HCT116 (cell line): ENCODE measurements around the gene CAST. TPM values are rescaled to one million over a fixed set of nuclear protein-coding genes. Genes with fewer than 3 reads are reported as not detected.

ENCODE experiments used
- ATAC-seq: fragments of 200-7000 bp; cut with Tn5 transposase; 2 replicates; pipeline ENCODE4 v1.9.1; 2020; ENCODE audit warnings: mild to moderate bottlenecking, moderate library complexity
- BruUV-seq: library from RNA; stranded (reverse); fragments of 400-500 nt; replicated peaks from 2 replicates; lab custom pipeline; 2021; lab: Mats Ljungman, UMichigan
- CTCF ChIA-PET: fragments of 300-600 bp; sonication (Branson Sonifier 250); formaldehyde crosslinking; loops from one replicate; lab custom pipeline; 2021; ENCODE audit warnings: antibody characterized with exemption; lab: Charles Lee
- POLR2A ChIA-PET: fragments of 300-600, 350-600 bp; sonication (Branson Sonifier 250); formaldehyde crosslinking; loops from one replicate; lab custom pipeline; 2021; ENCODE audit warnings: antibody characterized with exemption; lab: Charles Lee
- RAD21 ChIA-PET, 2 experiments: fragments of 300-600 bp; sonication (Branson Sonifier 250); formaldehyde crosslinking; loops; one replicate each; lab custom pipeline; 2023; ENCODE audit warnings: low total read pairs in 2 of 2; ENCODE audit not compliant: uncharacterized antibody in 2 of 2, unreplicated experiment in 2 of 2, low non-redundant PET in 1 of 2; lab: Charles Lee
- DNase-seq: peaks from one replicate; pipeline ENCODE4 v3.0.0-alpha.2; 2010; ENCODE audit warnings: low read depth, low spot score
- H2AFZ ChIP-seq: fragments of 200-600 bp; shearing (Covaris generic), sonication (generic); 2 replicates; pipeline ENCODE4 v1.6.1; 2017; ENCODE audit warnings: low read depth, mixed run types, mixed read lengths, antibody characterized with exemption, low read length; ENCODE audit not compliant: poor library complexity, severe bottlenecking
- H3K27ac ChIP-seq: 2 replicates; pipeline ENCODE4 v1.5.1; 2012; ENCODE audit warnings: low read depth, low read length
- H3K27me3 ChIP-seq: fragments of 200-600 bp; sonication (generic); 2 replicates; pipeline ENCODE4 v1.6.1; 2016; ENCODE audit warnings: mixed run types, low read length, mixed read lengths; ENCODE audit not compliant: insufficient read depth
- H3K36me3 ChIP-seq, 2 experiments: fragments of 200-500 bp in 1 of 2; fragments of 200-600 bp in 1 of 2; sonication (Bioruptor generic) in 1 of 2; sonication (generic) in 1 of 2; 2 replicates each; pipeline versions ENCODE4 v1.5.1 to v1.6.1; 2014 to 2016; ENCODE audit warnings: low read length in 2 of 2, inconsistent platforms in 1 of 2, mixed read lengths in 1 of 2, mixed run types in 1 of 2; ENCODE audit not compliant: insufficient read depth in 2 of 2, control insufficient read depth in 1 of 2
- H3K4me1 ChIP-seq, 2 experiments: fragments of 200-600 bp in 1 of 2; sonication (generic) in 1 of 2; 2 replicates each; pipeline versions ENCODE4 v1.5.1 to v1.6.1; 2012 to 2017; ENCODE audit warnings: low read length in 2 of 2, inconsistent platforms in 1 of 2, mild to moderate bottlenecking in 1 of 2, mixed read lengths in 1 of 2, mixed run types in 1 of 2, moderate library complexity in 1 of 2; ENCODE audit not compliant: insufficient read depth in 2 of 2, control insufficient read depth in 1 of 2
- H3K4me2 ChIP-seq: fragments of 200-600 bp; sonication (generic); 2 replicates; pipeline ENCODE4 v1.6.1; 2017; ENCODE audit warnings: mixed run types, low read length, mixed read lengths
- H3K4me3 ChIP-seq, 2 experiments: fragments of 200-600 bp in 1 of 2; sonication (generic) in 1 of 2; replicated peaks in 1 of 2; 2 replicates each; pipeline ENCODE4 v1.5.1; 2011 to 2016; ENCODE audit warnings: low read length in 2 of 2, control low read depth in 1 of 2, low read depth in 1 of 2, mild to moderate bottlenecking in 1 of 2, mixed read lengths in 1 of 2, mixed run types in 1 of 2
- H3K79me2 ChIP-seq: fragments of 200-600 bp; sonication (generic); 2 replicates; pipeline ENCODE4 v1.6.1; 2017; ENCODE audit warnings: mild to moderate bottlenecking, mixed run types, low read length, moderate library complexity, mixed read lengths; ENCODE audit not compliant: insufficient read depth
- H3K9ac ChIP-seq: fragments of 200-600 bp; sonication (generic); 2 replicates; pipeline ENCODE4 v1.6.1; 2016; ENCODE audit warnings: low read length, mixed read lengths
- H3K9me2 ChIP-seq: fragments of 200-600 bp; sonication (generic), shearing (Covaris generic); 2 replicates; pipeline ENCODE4 v1.6.1; 2017; ENCODE audit warnings: mixed run types, mild to moderate bottlenecking, moderate library complexity; ENCODE audit not compliant: insufficient read depth
- H3K9me3 ChIP-seq, 2 experiments: fragments of 200-500 bp in 1 of 2; fragments of 200-600 bp in 1 of 2; sonication (Bioruptor generic) in 1 of 2; sonication (generic) in 1 of 2; 2 replicates each; pipeline ENCODE4 v1.6.1; 2014 to 2017; ENCODE audit warnings: low read length in 2 of 2, mixed read lengths in 2 of 2, inconsistent platforms in 1 of 2, low read depth in 1 of 2, mild to moderate bottlenecking in 1 of 2, mixed run types in 1 of 2, moderate library complexity in 1 of 2; ENCODE audit not compliant: control insufficient read depth in 1 of 2, insufficient read depth in 1 of 2
- H4K20me1 ChIP-seq: fragments of 200-600 bp; sonication (generic), shearing (Covaris generic); 2 replicates; pipeline ENCODE4 v1.6.1; 2017; ENCODE audit warnings: mixed run types, mild to moderate bottlenecking, moderate library complexity; ENCODE audit not compliant: insufficient read depth
- ATF3 ChIP-seq: IDR thresholded peaks from 2 replicates; pipeline ENCODE4 v1.6.1; 2012
- CBX3 ChIP-seq: IDR thresholded peaks from 2 replicates; pipeline ENCODE4 v1.6.1; 2012; ENCODE audit warnings: low read depth
- CEBPB ChIP-seq: IDR thresholded peaks from 2 replicates; pipeline ENCODE4 v1.6.1; 2012; ENCODE audit warnings: low read depth
- CTCF ChIP-seq, 3 experiments: fragments of 200-600 bp in 1 of 3; sonication (generic) in 1 of 3; IDR thresholded peaks in 2 of 3; conservative IDR thresholded peaks in 1 of 3; 2 replicates each; pipeline ENCODE4 v1.5.1; 2012 to 2017; ENCODE audit warnings: low read depth in 2 of 3, low read length in 2 of 3, antibody characterized with exemption in 1 of 3, borderline replicate concordance in 1 of 3, control low read depth in 1 of 3, mild to moderate bottlenecking in 1 of 3, mixed read lengths in 1 of 3, mixed run types in 1 of 3, moderate library complexity in 1 of 3; ENCODE audit not compliant: insufficient read depth in 1 of 3
- EGR1 ChIP-seq: IDR thresholded peaks from 2 replicates; pipeline ENCODE4 v1.6.1; 2012; ENCODE audit warnings: low read depth
- ELF1 ChIP-seq: IDR thresholded peaks from 2 replicates; pipeline ENCODE4 v1.6.1; 2012; ENCODE audit warnings: low read depth, borderline replicate concordance
- EZH2 ChIP-seq: fragments of 200-600 bp; sonication (generic); IDR thresholded peaks from 2 replicates; pipeline ENCODE4 v1.6.1; 2017; ENCODE audit warnings: antibody characterized with exemption, mixed run types
- EZH2phosphoT487 ChIP-seq: fragments of 200-600 bp; IDR thresholded peaks from 2 replicates; pipeline ENCODE4 v1.6.1; 2018; ENCODE audit warnings: antibody characterized with exemption, borderline replicate concordance
- FOSL1 ChIP-seq: IDR thresholded peaks from 2 replicates; pipeline ENCODE4 v1.6.1; 2012; ENCODE audit warnings: low read depth
- MAX ChIP-seq: IDR thresholded peaks from 2 replicates; pipeline ENCODE4 v1.6.1; 2012
- POLR2AphosphoS5 ChIP-seq: IDR thresholded peaks from 2 replicates; pipeline ENCODE4 v1.6.1; 2011; ENCODE audit warnings: mild to moderate bottlenecking, low read depth, low read length, moderate library complexity
- RAD21 ChIP-seq: IDR thresholded peaks from 2 replicates; pipeline ENCODE4 v1.6.1; 2012; ENCODE audit warnings: low read depth, mild to moderate bottlenecking
- REST ChIP-seq: IDR thresholded peaks from 2 replicates; pipeline ENCODE4 v1.6.1; 2012; ENCODE audit warnings: low read depth
- SIN3A ChIP-seq: IDR thresholded peaks from 2 replicates; pipeline ENCODE4 v1.6.1; 2012; ENCODE audit warnings: low read depth
- SP1 ChIP-seq: IDR thresholded peaks from 2 replicates; pipeline ENCODE4 v1.6.1; 2012; ENCODE audit warnings: low read depth
- SRF ChIP-seq: IDR thresholded peaks from 2 replicates; pipeline ENCODE4 v1.6.1; 2012; ENCODE audit warnings: low read depth
- TCF7L2 ChIP-seq: IDR thresholded peaks from 2 replicates; pipeline ENCODE4 v1.7.0; 2011; ENCODE audit warnings: borderline replicate concordance, inconsistent platforms; ENCODE audit not compliant: insufficient read depth, insufficient read length; ENCODE audit errors: extremely low read depth
- YY1 ChIP-seq: IDR thresholded peaks from 2 replicates; pipeline ENCODE4 v1.6.1; 2011; ENCODE audit warnings: low read length, low read depth, moderate library complexity, mild to moderate bottlenecking; ENCODE audit not compliant: insufficient replicate concordance; ENCODE audit errors: extremely low read depth
- ZBTB33 ChIP-seq: IDR thresholded peaks from 2 replicates; pipeline ENCODE4 v1.6.1; 2011; ENCODE audit warnings: mild to moderate bottlenecking, low read length, moderate library complexity; ENCODE audit not compliant: insufficient replicate concordance; ENCODE audit errors: extremely low read depth
- ZNF274 ChIP-seq: fragments of 200-500 bp; sonication (Bioruptor generic); IDR thresholded peaks from 2 replicates; pipeline ENCODE4 v1.6.1; 2014; ENCODE audit warnings: mild to moderate bottlenecking, low read depth, low read length, inconsistent platforms
- intact Hi-C: fragments of 100-400 bp; cut with micrococcal nuclease; formaldehyde crosslinking; loops from 2 replicates; pipeline ENCODE4 v1.10.0; 2022
- total RNA-seq: library from RNA; stranded (reverse); gene quantifications from one replicate; pipeline ENCODE4 v1.2.1, GENCODE V29; 2021; ENCODE audit not compliant: unreplicated experiment

The CAST gene
- total RNA-seq, 1 experiment from 2014 or later: 142 TPM

GRCh38 chr5:96768708-96769251 is 106.6 kb downstream of the CAST start:
- DNase-seq (no peak), ATAC-seq (no peak)
- H3K36me3 ChIP-seq: peaks cover 37% of the 10 kb centered on the region in 2 experiments
- BruUV-seq: no TSS peak
- no peak overlapping the region for H3K4me3 ChIP-seq
- no peak overlapping the region for H3K4me2 ChIP-seq
- no peak overlapping the region for H2AFZ ChIP-seq
- CTCF ChIA-PET: interaction anchor here (0.7 to 1.8 kb wide), 2 partner anchors 229 to 392 kb away, joined by 3 to 4 read pairs; no protein-coding TSS in a partner anchor
- intact Hi-C loops: no loop called here
- no peak overlapping the region for H3K27ac ChIP-seq
- no peaks in the 10 kb centered on the region for H4K20me1 ChIP-seq
- no peak overlapping the region for H3K9ac ChIP-seq
- RAD21 ChIA-PET: no interaction called here
- H3K4me1 ChIP-seq: no peaks in the 10 kb centered on the region
- no peaks in the 10 kb centered on the region for H3K27me3 ChIP-seq
- H3K9me2 ChIP-seq: no peaks in the 10 kb centered on the region
- no peaks in the 10 kb centered on the region for H3K9me3 ChIP-seq
- POLR2A ChIA-PET: no interaction called here
- H3K79me2 ChIP-seq: no peaks in the 10 kb centered on the region
- TF ChIP-seq YY1 (no peak), SP1 (no peak), CBX3 (no peak), CTCF (IDR thresholded peaks at IDR 0.05 in 2 of 3, conservative IDR thresholded peaks at IDR 0.05 in 1 of 3; ENCODE audit: borderline replicate concordance in 1 of 3, insufficient read depth in 1 of 3, low read depth in 2 of 3, low read length in 2 of 3) (no peak), SRF (no peak), ZNF274 (no peak), ELF1 (no peak), MAX (no peak), CEBPB (no peak), SIN3A (no peak), ATF3 (no peak), POLR2AphosphoS5 (no peak), TCF7L2 (no peak), REST (no peak), FOSL1 (no peak), EZH2 (no peak), EGR1 (no peak), ZBTB33 (no peak), RAD21 (no peak), EZH2phosphoT487 (no peak)
